Astrocyte of the cerebellum (primary cell): ENCODE measurements around the gene ARFRP1.

Experiments
- DNase-seq: peaks from one replicate; pipeline ENCODE4 v3.0.0-alpha.2; 2011; ENCODE audit warnings: low read depth
- H3K4me3 ChIP-seq: 2 replicates; pipeline ENCODE4 v1.5.1; 2011; ENCODE audit warnings: mild to moderate bottlenecking, low read depth, low read length, moderate library complexity
- in situ Hi-C: cut with HindIII; loops from 2 replicates; pipeline ENCODE4 v1.10.0; 2017; ENCODE audit warnings: low sequenced_read_pairs
- TF ChIP-seq, protein P1 (sequence below): IDR thresholded peaks from 2 replicates; pipeline ENCODE4 v1.5.1; 2012; ENCODE audit warnings: low read length, low read depth, moderate library complexity, mild to moderate bottlenecking; ENCODE audit errors: missing control alignments

The ARFRP1 gene

DNA sequence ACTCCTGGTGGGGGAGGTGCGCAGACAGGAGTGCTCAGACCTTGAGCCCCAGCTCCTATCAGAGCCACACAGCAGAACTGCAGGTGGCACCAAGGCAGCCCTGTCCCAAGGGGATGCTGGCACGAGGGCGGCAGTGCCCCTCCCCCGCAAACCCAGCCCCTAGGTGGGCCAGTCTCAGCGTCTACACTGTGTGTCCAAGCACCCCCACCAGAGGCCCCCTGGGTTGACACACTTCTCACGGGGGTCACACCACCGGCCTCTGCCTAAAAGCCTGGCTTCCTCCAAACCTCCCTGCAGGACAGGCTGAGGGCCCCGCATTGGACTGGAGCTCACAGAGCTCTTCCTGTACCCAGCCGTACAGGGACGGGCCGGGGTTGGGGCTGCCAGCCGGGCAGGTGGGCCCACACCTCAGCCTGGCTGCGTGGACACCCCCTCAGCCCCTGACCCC lies 39.9 kb upstream of the ARFRP1 start:
- no peak for DNase-seq
- no peak overlapping the region for H3K4me3 ChIP-seq
- in situ Hi-C loops: no loop called here
- TF ChIP-seq, protein P1, sequence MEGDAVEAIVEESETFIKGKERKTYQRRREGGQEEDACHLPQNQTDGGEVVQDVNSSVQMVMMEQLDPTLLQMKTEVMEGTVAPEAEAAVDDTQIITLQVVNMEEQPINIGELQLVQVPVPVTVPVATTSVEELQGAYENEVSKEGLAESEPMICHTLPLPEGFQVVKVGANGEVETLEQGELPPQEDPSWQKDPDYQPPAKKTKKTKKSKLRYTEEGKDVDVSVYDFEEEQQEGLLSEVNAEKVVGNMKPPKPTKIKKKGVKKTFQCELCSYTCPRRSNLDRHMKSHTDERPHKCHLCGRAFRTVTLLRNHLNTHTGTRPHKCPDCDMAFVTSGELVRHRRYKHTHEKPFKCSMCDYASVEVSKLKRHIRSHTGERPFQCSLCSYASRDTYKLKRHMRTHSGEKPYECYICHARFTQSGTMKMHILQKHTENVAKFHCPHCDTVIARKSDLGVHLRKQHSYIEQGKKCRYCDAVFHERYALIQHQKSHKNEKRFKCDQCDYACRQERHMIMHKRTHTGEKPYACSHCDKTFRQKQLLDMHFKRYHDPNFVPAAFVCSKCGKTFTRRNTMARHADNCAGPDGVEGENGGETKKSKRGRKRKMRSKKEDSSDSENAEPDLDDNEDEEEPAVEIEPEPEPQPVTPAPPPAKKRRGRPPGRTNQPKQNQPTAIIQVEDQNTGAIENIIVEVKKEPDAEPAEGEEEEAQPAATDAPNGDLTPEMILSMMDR: no peak

DNA sequence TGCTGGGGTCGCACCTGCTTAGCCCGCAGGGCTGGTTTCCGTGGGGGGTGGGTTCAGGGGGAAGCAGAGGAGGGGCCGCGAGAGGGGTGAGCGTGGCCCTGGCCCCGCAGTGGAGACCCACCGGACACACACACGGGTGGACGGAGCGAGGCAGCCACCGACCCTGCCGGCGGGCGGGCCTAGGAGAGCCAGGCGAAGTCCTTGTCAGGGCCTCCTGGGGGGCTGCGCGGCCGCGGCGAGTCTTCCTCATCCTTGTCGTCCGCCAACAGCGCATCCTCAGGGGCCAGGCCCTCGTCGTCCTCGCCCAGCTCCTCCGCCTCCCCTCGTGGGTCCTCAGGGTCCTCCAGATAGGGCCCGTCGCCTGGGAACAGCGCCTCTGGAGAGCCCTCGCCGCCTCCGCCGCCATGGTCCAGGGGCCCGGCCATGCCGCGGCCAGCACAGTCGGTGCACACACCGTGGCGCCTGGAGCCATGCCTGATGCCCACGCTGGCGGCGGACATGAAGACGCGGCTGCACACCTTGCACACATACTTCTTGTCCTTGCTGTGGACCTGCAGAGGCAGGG lies 39.1 kb upstream of the ARFRP1 start:
- TF ChIP-seq, protein P1: no peak
- no peak for DNase-seq
- no peak overlapping the region for H3K4me3 ChIP-seq
- in situ Hi-C loops: no loop called here

DNA sequence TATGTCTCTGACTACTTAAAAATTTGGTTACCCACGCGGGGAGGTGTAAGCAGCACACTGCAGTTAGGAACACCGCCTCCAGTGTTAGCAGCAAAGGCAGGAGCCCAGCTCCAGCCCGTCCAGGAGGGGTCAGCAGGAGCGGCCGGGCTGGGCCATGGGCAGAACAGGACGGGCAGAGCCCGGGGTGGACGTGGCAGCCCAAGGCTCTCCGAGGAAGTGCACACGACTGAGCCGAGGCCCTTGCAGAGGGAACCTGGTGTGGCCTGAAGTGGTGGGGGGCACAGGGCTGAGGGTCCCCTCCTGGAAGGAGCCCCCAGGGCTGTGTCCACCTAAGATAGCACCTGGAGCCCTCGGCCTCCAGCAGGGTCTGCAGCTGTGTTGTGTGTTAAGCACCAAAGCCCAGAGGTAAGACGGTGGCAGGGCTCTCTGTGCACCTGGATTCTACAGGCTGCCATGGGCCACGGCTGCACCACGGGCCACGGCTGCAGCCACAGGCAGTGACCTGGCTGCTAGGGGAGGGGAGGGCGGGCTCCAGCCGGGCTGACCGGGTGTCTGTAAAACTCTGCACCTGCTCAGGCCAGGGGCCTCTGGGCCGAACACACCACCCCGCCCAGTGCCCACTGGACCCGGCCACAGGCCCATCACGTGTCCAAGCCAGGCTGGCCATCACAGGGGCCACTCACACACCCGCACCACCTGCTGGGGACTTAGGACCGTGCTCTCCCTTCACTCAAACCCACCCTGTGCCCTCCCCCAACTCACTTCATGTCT lies 38.4 kb upstream of the ARFRP1 start:
- DNase-seq: no peak
- H3K4me3 ChIP-seq: no peak overlapping the region
- in situ Hi-C loops: no loop called here
- TF ChIP-seq, protein P1: no peak

DNA sequence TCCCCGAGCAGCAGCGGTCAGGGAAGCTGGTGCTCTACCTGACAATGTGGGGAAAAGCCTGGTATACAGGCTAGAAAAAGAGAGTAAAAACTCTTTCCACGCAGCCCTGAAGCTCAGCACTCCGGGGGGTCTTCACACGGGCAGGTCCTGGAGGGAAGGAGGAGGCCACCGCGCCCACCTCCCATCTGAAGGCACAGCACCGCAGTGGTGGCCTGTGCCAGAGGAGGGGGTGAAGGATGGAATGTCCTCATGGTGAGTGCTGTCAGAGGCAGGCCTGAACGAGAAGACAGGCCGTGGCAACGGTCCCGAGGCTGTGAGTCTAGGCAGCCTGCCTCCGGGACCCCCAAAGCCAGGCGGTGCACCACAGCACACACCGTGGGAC lies 37.6 kb upstream of the ARFRP1 start:
- in situ Hi-C loops: no loop called here
- TF ChIP-seq, protein P1: no peak
- no peak for DNase-seq
- H3K4me3 ChIP-seq: no peak overlapping the region

DNA sequence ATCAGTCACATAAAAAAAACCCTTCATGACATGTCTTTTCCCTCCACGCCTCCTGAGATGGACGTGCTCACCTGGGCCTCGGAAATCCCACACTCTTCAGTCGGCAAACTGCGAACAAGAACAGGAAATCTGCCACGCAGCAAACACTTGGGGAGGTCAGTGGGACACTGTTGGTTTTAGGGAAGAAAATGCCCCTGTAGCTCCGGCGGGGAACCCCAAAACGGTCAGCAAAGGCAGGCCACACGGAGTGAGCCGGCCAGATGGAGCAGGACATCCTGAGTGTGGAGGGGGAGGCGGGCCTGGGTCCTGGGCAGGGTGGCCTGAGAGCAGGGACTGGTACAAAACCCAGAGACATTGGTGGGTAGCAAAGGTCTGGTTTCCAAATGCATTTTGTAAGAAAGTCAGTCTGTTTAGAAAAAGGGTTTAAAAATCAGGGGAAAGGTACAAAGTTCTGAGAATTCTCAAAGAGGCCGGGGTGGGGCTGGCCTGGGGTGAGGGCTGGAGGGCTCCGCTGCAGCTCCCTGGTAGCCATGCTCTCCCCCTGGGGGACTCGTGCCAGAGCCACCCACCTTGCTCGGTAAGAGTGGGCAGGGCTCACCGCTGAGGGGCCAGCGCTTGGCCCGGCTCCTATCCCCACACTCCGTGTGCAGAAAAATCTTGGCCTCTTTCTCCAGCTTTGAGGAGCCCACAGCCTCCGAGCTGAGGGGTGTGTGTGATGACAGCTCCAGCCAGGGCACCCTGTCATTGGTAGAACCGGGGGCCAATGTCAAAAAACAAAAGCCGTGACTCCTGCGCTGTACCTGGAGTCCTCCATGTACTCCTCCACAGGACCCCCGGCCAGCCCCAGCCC lies 37.0 kb upstream of the ARFRP1 start:
- in situ Hi-C loops: no loop called here
- DNase-seq: no peak
- H3K4me3 ChIP-seq: no peak overlapping the region
- TF ChIP-seq, protein P1: no peak

DNA sequence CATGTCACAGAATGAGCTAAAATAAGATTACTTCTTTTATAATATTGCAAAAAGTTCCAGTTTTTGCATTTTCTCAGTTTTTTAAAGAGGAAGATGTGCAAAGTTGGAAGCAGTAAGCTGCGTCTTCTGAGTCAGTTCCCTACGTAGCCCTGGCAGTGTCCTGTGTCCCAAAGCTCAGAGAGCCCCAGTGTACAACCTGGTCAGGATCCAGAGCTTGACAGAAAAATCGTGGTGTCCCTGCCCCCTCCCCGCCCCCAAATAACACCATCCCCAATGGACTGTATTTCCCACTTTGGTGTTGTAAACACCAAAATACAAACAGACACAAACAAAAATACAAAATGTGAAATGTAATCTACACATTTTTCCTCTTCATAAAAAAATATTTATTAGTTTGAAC lies 36.4 kb upstream of the ARFRP1 start:
- TF ChIP-seq, protein P1: no peak
- in situ Hi-C loops: no loop called here

More for the DNA sequence above, 36.4 kb upstream of the ARFRP1 start:
- no peak for DNase-seq
- no peak overlapping the region for H3K4me3 ChIP-seq
